K562 (cell line): ENCODE results near the gene DNMT3A. TPM values are rescaled to one million over a fixed set of nuclear protein-coding genes. Genes with fewer than 3 reads are reported as not detected.

Experiments used
- CXXC5 ChIP-seq: fragments of 250-450 bp; sonication (Bioruptor Pico); IDR thresholded peaks from 2 replicates; pipeline ENCODE4 v1.8.0; 2022; ENCODE audit warnings: inconsistent platforms, mild to moderate bottlenecking, moderate library complexity
- FOSL1 ChIP-seq: fragments of 200-800 bp; sonication (Bioruptor generic); conservative IDR thresholded peaks from 2 replicates; pipeline ENCODE4 v1.6.1; 2016; ENCODE audit warnings: missing genetic modification characterization, missing compliant biosample characterization
- FOXM1 ChIP-seq, 2 experiments: fragments of 450-650 bp in 1 of 2; sonication (generic) in 1 of 2; formaldehyde crosslinking in 1 of 2; IDR thresholded peaks; 2 replicates each; pipeline versions ENCODE4 v1.6.1 to v1.9.0; 2017 to 2022; ENCODE audit warnings: low read depth in 2 of 2, mild to moderate bottlenecking in 2 of 2, missing genetic modification reagents in 1 of 2, moderate library complexity in 1 of 2
- HMGN3 ChIP-seq: IDR thresholded peaks from 2 replicates; pipeline ENCODE4 v1.6.1; 2011; ENCODE audit warnings: borderline replicate concordance, low read depth, mild to moderate bottlenecking, mixed read lengths, low read length; ENCODE audit not compliant: insufficient read length; ENCODE audit errors: extremely low read depth
- L3MBTL2 ChIP-seq: fragments of 450-650 bp; IDR thresholded peaks from 2 replicates; pipeline ENCODE4 v1.6.1; 2016; ENCODE audit warnings: mild to moderate bottlenecking, moderate library complexity
- MAZ ChIP-seq, 2 experiments: fragments of 450-650 bp in 1 of 2; sonication (generic) in 1 of 2; formaldehyde crosslinking; IDR thresholded peaks in 1 of 2; conservative IDR thresholded peaks in 1 of 2; 2 replicates each; pipeline versions ENCODE4 v1.4.0 to v1.5.0; 2020; ENCODE audit warnings: mild to moderate bottlenecking in 1 of 2, missing genetic modification reagents in 1 of 2
- MTA3 ChIP-seq: fragments of 450-650 bp; formaldehyde crosslinking; IDR thresholded peaks from 2 replicates; pipeline ENCODE4 v1.6.1; 2017; ENCODE audit warnings: mild to moderate bottlenecking, borderline replicate concordance
- SP1 ChIP-seq: sonication (generic); formaldehyde crosslinking; IDR thresholded peaks from 2 replicates; pipeline ENCODE4 v1.8.1; 2022; ENCODE audit warnings: mild to moderate bottlenecking, missing genetic modification reagents
- ZNF124 ChIP-seq: sonication (generic); formaldehyde crosslinking; IDR thresholded peaks from 2 replicates; pipeline ENCODE4 v1.8.1; 2022; ENCODE audit warnings: missing genetic modification reagents
- ZNF445 ChIP-seq: fragments of 250-450 bp; sonication (Bioruptor Pico); IDR thresholded peaks from 2 replicates; pipeline ENCODE4 v1.4.0; 2020; ENCODE audit warnings: low read depth, mild to moderate bottlenecking, moderate library complexity
- ZNF551 ChIP-seq: fragments of 250-450 bp; sonication (Bioruptor Pico); IDR thresholded peaks from 2 replicates; pipeline ENCODE4 v1.5.0; 2021; ENCODE audit warnings: mild to moderate bottlenecking, moderate library complexity
- ZNF699 ChIP-seq: fragments of 250-450 bp; sonication (Bioruptor Pico); IDR thresholded peaks from 2 replicates; pipeline ENCODE4 v1.8.0; 2021; ENCODE audit warnings: mild to moderate bottlenecking, moderate library complexity; ENCODE audit not compliant: insufficient replicate concordance
- polyA plus RNA-seq, 8 experiments: library from polyadenylated mRNA; depleted of rRNA in 4 of 8; stranded (reverse) in 5 of 8; unstranded in 3 of 8; fragments of >200 nt; fragmentation: Nextera tagmentation in 2 of 8; fragmentation: Illumina TruSeq in 1 of 8; extraction: Ambion mirVana in 2 of 8; extraction: Trizol in 1 of 8; gene quantifications; 2 replicates each; pipeline versions ENCODE4 v1.2.1 to v1.2.3, GENCODE V29; 2011 to 2014; ENCODE audit warnings: inconsistent platforms in 1 of 8, missing spikeins in 1 of 8
- total RNA-seq, 7 experiments: library from RNA; depleted of rRNA in 6 of 7; stranded (reverse); fragments of >200 nt in 6 of 7; fragmentation: Illumina TruSeq in 2 of 7; extraction: Trizol in 2 of 7; gene quantifications; 2 replicates each; pipeline versions ENCODE4 v1.2.1 to v1.2.3, GENCODE V29; 2011 to 2021; ENCODE audit warnings: low replicate concordance in 1 of 7
- TF ChIP-seq, protein P1 (sequence below), 2 experiments: fragments of 450-650 bp; formaldehyde crosslinking in 1 of 2; IDR thresholded peaks; 2 replicates each; pipeline versions ENCODE4 v1.4.0 to v1.6.1; 2014 to 2020; ENCODE audit warnings: mild to moderate bottlenecking in 2 of 2, borderline replicate concordance in 1 of 2, low read depth in 1 of 2
- TF ChIP-seq, protein P2 (sequence below): sonication (generic); formaldehyde crosslinking; IDR thresholded peaks from 2 replicates; pipeline ENCODE4 v1.8.1; 2023; ENCODE audit warnings: mild to moderate bottlenecking, missing genetic modification reagents, moderate library complexity
- TF ChIP-seq, protein P3 (sequence below), 2 experiments: fragments of 250-450 bp in 1 of 2; fragments of 450-650 bp in 1 of 2; sonication (Bioruptor Pico) in 1 of 2; IDR thresholded peaks; 2 replicates each; pipeline versions ENCODE4 v1.6.1 to v1.8.0; 2016 to 2021; ENCODE audit warnings: mild to moderate bottlenecking in 2 of 2, moderate library complexity in 2 of 2, missing compliant biosample characterization in 1 of 2, missing genetic modification characterization in 1 of 2

Gene DNMT3A
- total and polyA plus RNA-seq, 9 of the 15 experiments (the other 6 are each of a cell fraction or from before 2014, with no cell fraction given): 3.0 to 16.0 (median 6.1) TPM

DNA sequence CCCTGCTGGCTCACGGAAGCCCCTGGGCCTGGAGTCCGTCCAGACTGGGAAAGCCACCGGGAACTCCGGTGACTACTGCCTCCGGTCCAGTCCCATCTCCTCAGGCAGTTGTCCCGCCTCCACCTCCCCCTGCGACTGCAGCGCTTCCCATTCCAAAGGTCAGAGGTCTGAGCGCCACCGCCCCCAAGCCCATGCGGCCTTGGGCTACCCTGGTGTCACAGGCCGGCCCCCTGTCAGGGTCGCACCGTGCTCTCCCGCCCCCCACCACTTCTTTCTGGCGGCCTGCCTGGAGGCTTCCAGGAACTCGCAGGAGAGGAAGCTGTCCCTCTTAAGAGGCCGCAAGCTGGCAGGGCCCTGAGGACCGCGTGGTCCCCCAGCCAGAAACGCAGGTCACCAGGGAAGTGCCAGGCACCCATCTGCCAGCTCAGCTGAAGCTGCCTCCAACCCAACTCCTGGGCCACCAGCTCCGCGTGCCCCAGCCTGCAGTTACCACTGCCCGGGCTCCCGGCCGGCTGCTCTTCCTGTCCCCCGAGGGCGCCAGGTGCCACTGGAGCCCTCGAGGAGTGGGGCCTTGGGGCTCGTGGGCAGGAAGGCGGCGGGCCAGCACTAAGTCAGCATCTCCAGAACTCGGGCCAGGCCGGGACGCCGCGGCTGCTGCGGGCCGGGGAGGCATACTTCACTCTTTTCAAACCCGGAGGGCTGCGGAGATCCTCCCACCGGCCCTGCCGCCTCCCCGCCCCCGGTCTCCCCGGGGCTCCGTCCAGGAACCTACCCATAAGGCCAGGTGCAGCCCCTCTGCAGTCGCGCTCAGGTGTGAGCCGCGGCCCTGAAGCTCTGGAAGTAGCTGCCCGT is 90.1 kb downstream of the DNMT3A start (continued):
- TF ChIP-seq, protein P1, sequence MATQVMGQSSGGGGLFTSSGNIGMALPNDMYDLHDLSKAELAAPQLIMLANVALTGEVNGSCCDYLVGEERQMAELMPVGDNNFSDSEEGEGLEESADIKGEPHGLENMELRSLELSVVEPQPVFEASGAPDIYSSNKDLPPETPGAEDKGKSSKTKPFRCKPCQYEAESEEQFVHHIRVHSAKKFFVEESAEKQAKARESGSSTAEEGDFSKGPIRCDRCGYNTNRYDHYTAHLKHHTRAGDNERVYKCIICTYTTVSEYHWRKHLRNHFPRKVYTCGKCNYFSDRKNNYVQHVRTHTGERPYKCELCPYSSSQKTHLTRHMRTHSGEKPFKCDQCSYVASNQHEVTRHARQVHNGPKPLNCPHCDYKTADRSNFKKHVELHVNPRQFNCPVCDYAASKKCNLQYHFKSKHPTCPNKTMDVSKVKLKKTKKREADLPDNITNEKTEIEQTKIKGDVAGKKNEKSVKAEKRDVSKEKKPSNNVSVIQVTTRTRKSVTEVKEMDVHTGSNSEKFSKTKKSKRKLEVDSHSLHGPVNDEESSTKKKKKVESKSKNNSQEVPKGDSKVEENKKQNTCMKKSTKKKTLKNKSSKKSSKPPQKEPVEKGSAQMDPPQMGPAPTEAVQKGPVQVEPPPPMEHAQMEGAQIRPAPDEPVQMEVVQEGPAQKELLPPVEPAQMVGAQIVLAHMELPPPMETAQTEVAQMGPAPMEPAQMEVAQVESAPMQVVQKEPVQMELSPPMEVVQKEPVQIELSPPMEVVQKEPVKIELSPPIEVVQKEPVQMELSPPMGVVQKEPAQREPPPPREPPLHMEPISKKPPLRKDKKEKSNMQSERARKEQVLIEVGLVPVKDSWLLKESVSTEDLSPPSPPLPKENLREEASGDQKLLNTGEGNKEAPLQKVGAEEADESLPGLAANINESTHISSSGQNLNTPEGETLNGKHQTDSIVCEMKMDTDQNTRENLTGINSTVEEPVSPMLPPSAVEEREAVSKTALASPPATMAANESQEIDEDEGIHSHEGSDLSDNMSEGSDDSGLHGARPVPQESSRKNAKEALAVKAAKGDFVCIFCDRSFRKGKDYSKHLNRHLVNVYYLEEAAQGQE (IDR thresholded peaks at IDR 0.05; ENCODE audit: borderline replicate concordance): no peak
- TF ChIP-seq, protein P1 (CRISPR knock-in tag; IDR thresholded peaks at IDR 0.05; ENCODE audit: low read depth): no peak
- TF ChIP-seq HMGN3 (no peak), ZNF699 (CRISPR knock-in tag) (no peak), ZNF445 (no peak), SP1 (CRISPR knock-in tag) (peak; percentile 34; the same call in 1 of the 2 replicates), ZNF124 (CRISPR knock-in tag) (no peak), L3MBTL2 (peak; percentile 92), ZNF551 (CRISPR knock-in tag) (no peak), MAZ (CRISPR knock-in tag; conservative IDR thresholded peaks at IDR 0.05 in 1 of 2, IDR thresholded peaks at IDR 0.05 in 1 of 2) (peak; percentile 38 to 41; a peak in 1 of 4 replicates), FOSL1 (tag) (no peak), FOXM1 (IDR thresholded peaks at IDR 0.05; ENCODE audit: low read depth) (no peak), FOXM1 (CRISPR knock-in tag; IDR thresholded peaks at IDR 0.05; ENCODE audit: low read depth) (0 out of 2 replicates have a peak, but pooled peaks have one; percentile 35), CXXC5 (CRISPR knock-in tag) (0 out of 2 replicates have a peak, but pooled peaks have one; percentile 11), MTA3 (peak; percentile 72; the same call in 1 of the 2 replicates)
- TF ChIP-seq, protein P2, sequence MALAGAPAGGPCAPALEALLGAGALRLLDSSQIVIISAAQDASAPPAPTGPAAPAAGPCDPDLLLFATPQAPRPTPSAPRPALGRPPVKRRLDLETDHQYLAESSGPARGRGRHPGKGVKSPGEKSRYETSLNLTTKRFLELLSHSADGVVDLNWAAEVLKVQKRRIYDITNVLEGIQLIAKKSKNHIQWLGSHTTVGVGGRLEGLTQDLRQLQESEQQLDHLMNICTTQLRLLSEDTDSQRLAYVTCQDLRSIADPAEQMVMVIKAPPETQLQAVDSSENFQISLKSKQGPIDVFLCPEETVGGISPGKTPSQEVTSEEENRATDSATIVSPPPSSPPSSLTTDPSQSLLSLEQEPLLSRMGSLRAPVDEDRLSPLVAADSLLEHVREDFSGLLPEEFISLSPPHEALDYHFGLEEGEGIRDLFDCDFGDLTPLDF: no peak
- TF ChIP-seq, protein P3, sequence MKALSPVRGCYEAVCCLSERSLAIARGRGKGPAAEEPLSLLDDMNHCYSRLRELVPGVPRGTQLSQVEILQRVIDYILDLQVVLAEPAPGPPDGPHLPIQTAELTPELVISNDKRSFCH (CRISPR knock-in tag; IDR thresholded peaks at IDR 0.05): no peak
- TF ChIP-seq, protein P3 (tag; IDR thresholded peaks at IDR 0.05): peak; percentile 79
